HK-2 (cell line): ENCODE data around the gene DISC1.
"Not testable (repeated sequence)": the region's sequence is repeated elsewhere in the genome, so short reads cannot be mapped to it uniquely, and the experiment has no call there.

Experiments used
- DNase-seq: peaks from one replicate; pipeline ENCODE4 v3.0.0-alpha.2; 2018; ENCODE audit not compliant: unreplicated experiment

The DISC1 gene

GRCh38 chr1:231626535-231626950 is at the start of gene DISC1:
Gene DISC1, plus strand, starts transcription at chr1:231626790. Its CDS starts 78 bp downstream, at chr1:231626868.
- DNase-seq: peak; percentile 97

DNA sequence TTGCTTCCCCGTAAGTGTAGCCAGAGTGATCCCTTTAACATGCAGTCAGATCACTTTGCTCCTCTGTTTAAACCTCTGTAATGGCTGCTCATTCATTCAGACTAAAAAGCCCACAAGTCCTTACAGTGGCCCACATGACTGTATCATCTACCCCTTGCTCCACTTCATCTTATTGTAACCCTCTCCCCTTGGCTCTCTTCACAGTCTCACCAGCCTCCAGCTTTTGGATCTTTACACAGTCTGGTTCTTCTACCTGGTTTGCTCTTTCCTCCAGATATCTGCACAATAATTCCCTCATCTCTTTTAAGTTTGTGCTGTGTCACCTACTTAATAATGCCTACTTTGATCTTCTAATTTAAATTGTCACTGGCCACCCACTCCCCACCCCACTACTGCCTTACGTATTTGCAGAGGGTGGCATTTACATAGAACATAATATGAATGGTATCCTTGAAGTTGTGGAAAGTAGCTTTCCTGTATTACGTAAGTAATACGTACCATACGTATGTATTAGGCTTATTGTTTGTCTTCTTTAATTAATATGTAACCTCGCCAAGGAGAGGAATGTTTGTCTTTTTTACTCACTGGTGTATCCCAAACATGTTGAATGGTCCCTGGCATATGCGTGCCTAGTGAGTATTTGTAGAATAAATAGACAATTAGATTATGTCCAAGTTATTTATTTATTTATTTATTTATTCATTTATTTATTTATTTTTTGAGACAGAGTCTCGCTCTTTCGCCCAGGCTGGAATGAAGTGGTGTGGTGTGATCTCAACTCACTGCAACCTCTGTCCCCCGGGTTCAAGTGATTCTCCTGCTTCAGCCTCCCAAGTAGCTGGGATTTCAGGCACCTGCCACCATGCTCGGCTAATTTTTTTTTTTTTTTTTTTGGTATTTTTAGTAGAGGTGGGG is 49.5 kb upstream of the DISC1 start:
- DNase-seq: no peak

GRCh38 chr1:231580874-231581273 is 45.7 kb upstream of the DISC1 start:
- DNase-seq: no peak

GRCh38 chr1:231581859-231582258 is 44.7 kb upstream of the DISC1 start:
- no peak for DNase-seq

- no peak for DNase-seq
These were observed 43.2 kb upstream of the DISC1 start for GRCh38 chr1:231583376-231583775.

GRCh38 chr1:231584117-231584516 is 42.5 kb upstream of the DISC1 start:
- DNase-seq: no peak

DNA sequence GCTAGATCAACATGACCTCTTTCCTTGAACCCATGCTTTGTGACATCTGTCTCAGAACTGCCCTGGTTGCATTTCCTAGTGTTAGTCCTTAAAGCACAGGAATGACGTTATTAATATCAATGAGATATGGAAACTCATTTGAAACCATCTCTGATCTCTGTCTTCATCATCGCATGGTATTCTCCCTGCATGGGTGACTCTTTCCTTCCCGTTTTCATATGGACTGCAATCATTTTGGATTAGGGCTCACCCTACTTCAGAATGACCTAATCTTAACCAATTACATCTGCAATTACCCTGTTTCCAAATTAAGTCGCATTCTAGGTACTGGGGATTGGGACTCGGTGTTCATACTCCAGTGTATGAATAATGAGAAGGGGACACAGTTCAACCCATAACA is 41.7 kb upstream of the DISC1 start:
- DNase-seq: no peak

DNA sequence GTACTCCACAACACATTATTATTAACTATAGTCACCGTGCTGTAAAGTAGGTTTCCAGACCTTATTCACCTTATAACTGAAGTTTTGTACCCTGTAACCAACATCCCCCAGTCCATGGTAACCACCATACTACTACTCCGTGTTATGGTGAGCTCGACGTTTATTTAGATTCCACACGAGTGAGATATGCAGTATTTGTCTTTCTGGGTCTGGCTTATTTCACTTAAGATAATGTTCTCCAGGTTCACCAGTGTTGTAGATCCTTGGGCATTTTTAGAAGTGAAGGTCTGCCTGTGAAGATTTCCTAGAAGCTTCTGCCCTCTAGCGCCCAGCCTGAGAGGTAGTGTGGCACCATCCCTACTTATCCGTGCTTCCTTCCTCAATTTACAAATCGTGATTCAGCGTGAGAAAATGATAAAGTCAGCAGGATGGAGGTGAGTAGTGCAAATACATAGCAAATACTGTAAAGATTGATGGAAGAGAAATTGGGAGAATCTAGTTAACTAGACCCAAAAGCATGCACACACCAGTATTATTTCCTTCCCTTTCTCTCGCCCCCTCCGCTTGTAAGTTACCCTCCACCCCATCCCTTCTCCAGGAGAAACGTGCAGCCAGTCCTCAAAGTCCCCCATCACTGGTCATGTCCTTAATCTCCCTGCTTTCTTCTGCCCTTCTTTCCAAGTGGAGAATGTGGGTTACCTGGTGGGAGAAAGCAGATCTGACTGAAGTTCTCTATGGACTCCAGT is 36.0 kb upstream of the DISC1 start:
- peak; percentile 21 for DNase-seq

DNA sequence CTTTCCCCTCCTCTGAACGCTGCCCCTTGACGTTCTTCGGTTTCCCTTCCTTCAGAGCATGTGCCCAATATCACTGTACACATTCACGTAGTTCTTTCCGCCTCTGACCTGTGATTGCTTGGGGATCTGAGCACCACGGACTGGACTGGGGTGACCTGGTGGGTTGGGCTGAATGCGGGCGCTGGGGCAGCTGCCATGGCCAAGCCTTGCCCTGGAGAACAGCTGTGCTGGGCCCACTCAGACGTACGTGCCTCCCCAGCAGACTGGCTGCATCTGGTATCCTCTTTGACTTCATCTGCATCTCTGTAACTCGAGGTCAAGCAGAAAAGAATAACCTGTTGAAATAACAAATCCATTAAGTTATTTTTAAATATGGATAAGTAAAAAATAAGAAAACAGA is 35.1 kb upstream of the DISC1 start:
- DNase-seq: no peak

GRCh38 chr1:231592809-231593208 is 33.8 kb upstream of the DISC1 start:
- DNase-seq: no peak

DNA sequence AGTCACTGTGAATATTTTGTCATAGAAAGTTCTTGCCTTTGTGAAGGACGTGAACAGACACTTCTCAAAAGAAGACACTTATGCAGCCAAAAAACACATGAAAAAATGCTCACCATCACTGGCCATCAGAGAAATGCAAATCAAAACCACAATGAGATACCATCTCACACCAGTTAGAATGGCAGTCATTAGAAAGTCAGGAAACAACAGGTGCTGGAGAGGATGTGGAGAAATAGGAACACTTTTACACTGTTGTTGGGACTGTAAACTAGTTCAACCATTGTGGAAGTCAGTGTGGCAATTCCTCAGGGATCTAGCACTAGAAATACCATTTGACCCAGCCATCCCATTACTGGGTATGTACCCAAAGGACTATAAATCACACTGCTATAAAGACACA is 33.3 kb upstream of the DISC1 start:
- DNase-seq: not testable (repeated sequence)

DNA sequence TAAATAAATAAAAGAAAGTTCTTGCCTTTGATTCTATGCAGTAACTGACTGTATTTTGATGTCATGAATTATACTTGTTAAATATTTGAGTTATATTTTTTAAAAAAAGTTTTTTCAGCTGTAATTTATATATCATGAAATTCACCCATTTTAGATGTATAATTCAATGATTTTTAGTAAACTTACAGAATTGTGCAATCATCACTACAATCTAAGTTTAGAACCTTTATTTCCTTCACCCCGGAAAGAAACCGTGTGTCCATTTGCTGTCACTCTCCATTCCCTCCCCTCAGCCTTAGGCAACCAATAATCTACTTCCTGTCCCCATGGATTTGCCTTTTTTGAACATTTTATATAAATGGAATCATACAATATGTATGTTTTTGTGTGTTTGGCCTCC is 32.5 kb upstream of the DISC1 start:
- DNase-seq: no peak

GRCh38 chr1:231594749-231595148 is 31.8 kb upstream of the DISC1 start:
- no peak for DNase-seq

DNA sequence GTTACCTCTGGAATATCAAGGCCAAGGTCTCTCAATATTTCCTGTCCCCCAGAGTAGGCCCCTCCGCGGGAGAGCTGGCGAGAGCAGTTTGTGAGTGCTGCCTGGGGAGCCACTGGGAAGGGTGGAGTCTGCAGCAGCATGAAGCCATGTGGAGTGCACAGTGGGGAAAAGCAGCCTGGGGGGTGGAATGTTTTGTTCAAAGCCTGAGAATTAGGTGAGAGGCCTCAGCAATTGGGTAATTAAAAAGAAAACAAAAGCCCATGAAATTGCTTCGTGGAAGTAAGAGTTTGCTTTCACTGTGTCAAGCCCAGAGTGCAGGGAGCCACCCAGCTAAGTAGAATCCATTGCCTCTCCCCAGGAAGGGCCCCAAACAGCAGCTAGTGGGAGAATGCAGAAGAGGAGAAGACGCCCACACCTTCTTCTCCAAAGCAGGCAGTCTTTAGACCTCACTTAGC is 30.2 kb upstream of the DISC1 start:
- DNase-seq: no peak

GRCh38 chr1:231597971-231598370 is 28.6 kb upstream of the DISC1 start:
- no peak for DNase-seq

- DNase-seq: no peak
These were observed 26.1 kb upstream of the DISC1 start for GRCh38 chr1:231600458-231600976.

DNA sequence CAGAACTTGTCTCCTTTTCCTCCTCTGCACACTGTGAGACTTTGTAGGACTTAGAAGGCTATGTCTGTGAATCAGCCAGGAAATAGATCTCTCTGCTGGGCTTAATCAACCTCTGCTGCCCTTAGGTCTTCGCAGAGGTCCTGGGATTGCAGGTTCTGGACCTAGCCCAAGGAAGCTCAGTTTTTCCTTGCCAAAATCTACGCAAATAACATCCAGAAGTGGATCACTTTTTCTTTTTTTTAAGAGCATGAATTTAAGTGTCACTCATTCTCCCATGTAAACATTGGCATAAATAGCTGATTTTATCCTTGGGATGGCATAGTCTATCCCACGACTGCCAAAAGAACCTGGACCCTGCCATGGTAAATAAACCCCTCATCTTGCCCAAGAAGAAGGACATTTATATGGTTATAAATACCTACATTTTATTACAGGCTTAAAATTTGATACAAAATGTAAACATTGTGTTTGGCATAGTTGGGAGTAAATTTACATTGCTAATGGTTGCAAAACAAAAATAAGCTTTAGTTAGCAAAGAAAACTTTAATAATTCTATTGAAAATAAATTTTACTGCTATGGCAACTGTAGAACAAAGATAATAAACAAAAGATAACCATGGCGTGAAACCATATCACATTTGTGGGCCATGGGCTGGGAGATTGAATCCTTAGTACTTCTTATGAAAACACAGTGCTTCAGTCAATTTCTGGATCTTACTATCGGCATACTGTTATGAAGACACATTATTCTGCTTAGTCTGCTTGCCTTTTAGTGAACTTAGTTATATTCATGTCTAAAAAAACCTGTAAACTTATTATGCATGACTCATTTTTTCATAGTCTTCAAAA is 24.5 kb upstream of the DISC1 start:
- no peak for DNase-seq

DNA sequence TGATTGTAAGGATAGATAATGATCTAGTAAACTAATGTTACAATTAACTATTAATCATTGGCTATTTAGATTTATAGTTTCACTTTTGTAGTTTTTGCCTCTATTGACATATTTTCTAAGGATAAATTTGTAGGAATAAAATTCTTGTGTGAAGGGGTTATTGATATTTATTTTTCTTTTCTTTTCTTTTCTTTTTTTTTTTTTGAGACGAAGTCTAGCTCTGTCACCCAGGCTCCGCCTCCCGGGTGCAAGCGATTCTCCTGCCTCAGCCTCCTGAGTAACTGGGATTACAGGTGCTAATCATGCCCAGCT is 24.0 kb upstream of the DISC1 start:
- DNase-seq: no peak

DNA sequence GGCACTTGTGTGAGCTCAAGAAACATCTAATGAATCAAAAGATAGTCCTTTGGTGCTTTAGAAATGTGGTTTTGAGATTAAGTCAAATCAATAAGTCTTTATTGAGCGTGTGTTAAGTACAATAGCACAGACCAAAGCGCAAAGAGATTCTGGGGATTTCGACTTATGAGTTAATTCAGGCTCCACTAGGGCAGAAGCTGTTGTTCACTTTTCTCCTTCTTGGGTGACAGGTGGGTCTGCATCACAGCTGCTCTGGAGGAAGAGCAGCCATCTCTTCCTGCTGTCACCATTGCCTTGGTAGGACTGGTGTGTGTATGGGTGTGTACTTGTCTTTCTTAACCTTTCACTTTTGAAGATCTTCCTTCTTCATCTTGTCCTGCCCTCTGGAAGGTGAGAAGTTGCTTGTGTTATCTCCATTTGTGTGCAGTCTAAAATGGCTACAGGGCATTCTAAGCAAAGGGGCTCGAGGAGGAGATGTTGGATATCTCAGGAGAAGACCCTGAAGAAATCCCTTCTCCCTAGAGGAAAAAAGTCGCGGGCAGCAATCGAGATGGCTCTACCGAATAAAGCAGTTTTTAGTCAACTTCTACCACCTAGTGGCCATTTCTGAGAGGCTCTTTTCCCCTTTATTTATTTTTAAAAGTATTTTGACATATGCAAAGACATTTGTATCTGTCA is 22.9 kb upstream of the DISC1 start:
- peak; percentile 37 for DNase-seq

DNA sequence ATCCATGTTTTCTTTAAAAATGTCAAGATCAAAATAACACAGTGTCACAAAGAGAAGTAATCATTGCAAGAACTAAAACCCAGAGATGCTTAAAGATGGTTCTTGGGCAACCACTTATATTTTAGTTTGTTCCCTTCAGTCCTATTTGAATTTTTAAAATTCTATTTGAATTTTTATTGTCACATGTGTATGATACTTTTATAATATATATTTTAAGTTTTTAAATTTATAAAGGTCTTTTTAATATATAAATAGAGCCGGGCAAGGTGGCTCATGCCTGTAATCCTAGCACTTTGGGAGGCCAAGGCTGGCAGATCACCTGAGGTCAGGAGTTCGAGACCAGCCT is 22.3 kb upstream of the DISC1 start:
- DNase-seq: no peak
